Right atrium auricular region (tissue), 2 donors: Measurements from ENCODE around the gene MYH10. TPM values are rescaled to one million over a fixed set of nuclear protein-coding genes. Genes with fewer than 3 reads are reported as not detected.

Source experiments
- DNase-seq: peaks from one replicate; pipeline ENCODE4 v3.0.0-alpha.2; 2019; ENCODE audit warnings: low spot score
- H3K27ac ChIP-seq, 2 donors: fragments of 200-600 bp; sonication (generic); 1 replicate in 1 of 2; 2 replicates in 1 of 2; pipeline ENCODE4 v1.5.1; 2016 to 2019
- H3K27me3 ChIP-seq, 2 donors: fragments of 200-600 bp; sonication (generic); one replicate each; pipeline versions ENCODE4 v1.5.1 to v1.6.0; 2017 to 2019
- H3K36me3 ChIP-seq: fragments of 200-600 bp; sonication (generic); one replicate; pipeline ENCODE4 v1.5.1; 2016
- H3K4me1 ChIP-seq, 2 donors: fragments of 200-600 bp; sonication (generic); one replicate each; pipeline versions ENCODE4 v1.5.1 to v1.6.0; 2017 to 2019
- H3K4me3 ChIP-seq, 2 donors: fragments of 200-600 bp; sonication (generic); 1 replicate in 1 of 2; 2 replicates in 1 of 2; pipeline ENCODE4 v1.5.1; 2017 to 2019; ENCODE audit warnings: mild to moderate bottlenecking in 1 of 2, moderate library complexity in 1 of 2
- H3K9me3 ChIP-seq, 2 donors: fragments of 200-600 bp; sonication (generic); one replicate each; pipeline ENCODE4 v1.5.1; 2019
- total RNA-seq, 2 donors: library from RNA; depleted of rRNA; stranded (reverse); fragments of >200 nt; gene quantifications; one replicate each; pipeline ENCODE4 v1.1.0, GENCODE V29; 2016
- TF ChIP-seq, protein P1 (sequence below), 2 donors: fragments of 200-600 bp; sonication (generic); IDR thresholded peaks; one replicate each; pipeline ENCODE4 v1.5.1; 2019; ENCODE audit warnings: antibody characterized with exemption in 2 of 2

The MYH10 gene
- total RNA-seq, 2 donors from 2014 or later: 48.9 to 49.1 TPM

DNA sequence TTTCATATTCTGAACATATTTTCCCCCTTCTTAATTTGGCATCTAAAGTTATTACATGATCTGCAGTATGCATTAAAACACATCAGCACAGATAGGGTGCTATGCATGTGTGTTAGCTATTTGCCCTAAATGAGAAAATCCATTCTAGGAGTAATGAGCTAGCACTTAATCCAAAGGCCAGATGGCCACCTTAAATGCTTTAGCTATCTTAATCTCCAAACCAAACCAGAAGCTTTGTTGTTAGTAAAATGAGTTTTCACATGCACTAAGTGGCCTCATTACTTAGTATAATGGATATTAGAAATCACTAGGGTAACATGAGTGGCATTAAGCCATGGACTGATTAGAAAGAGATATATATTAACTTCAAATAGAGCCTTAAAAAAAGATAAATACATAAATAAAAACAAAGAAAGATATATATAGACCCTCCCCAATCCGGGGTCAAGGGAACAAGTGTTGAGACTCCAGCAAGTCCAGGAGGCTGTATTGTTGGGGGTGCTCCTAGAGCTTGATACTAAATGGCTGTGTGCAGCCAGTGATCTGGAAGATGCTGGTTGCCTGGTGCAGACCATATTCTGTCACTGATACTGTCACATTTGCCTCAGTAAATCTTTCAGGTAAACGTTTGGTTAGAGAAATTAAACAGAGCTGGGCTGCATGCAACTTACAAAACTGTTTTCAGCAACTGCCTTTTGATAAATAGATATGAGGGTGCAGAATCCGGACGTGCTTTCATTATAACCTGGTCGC lies 67.3 kb downstream of the MYH10 start:
- no peaks in the 10 kb centered on the region for H3K4me1 ChIP-seq
- H3K27me3 ChIP-seq: no peaks in the 10 kb centered on the region
- H3K9me3 ChIP-seq: no peaks in the 10 kb centered on the region
- TF ChIP-seq, protein P1, sequence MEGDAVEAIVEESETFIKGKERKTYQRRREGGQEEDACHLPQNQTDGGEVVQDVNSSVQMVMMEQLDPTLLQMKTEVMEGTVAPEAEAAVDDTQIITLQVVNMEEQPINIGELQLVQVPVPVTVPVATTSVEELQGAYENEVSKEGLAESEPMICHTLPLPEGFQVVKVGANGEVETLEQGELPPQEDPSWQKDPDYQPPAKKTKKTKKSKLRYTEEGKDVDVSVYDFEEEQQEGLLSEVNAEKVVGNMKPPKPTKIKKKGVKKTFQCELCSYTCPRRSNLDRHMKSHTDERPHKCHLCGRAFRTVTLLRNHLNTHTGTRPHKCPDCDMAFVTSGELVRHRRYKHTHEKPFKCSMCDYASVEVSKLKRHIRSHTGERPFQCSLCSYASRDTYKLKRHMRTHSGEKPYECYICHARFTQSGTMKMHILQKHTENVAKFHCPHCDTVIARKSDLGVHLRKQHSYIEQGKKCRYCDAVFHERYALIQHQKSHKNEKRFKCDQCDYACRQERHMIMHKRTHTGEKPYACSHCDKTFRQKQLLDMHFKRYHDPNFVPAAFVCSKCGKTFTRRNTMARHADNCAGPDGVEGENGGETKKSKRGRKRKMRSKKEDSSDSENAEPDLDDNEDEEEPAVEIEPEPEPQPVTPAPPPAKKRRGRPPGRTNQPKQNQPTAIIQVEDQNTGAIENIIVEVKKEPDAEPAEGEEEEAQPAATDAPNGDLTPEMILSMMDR (IDR thresholded peaks at IDR 0.05): no peak
- H3K27ac ChIP-seq: no peak overlapping the region
- DNase-seq: no peak
- H3K4me3 ChIP-seq: no peak overlapping the region
- H3K36me3 ChIP-seq: peaks cover 17% of the 10 kb centered on the region

DNA sequence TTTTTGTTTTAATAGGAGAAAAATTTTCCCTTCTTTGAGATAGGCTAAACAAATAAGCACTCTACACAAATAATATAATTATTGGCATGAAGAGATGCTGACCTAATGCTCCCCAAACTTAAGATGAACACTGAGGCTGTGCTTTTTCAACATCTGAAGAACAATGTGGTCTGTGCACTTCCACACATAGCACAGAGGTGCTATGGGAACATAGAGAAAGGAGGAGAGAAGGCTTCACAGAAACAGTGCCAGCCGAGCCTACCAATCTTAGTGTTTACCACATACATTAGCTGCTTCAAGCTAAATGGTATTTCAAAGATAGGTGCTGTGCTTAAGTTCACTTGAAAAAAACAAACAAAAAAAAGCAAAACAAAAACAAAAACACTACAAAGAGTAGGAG lies 72.4 kb downstream of the MYH10 start:
- Histone ChIP-seq H3K9me3 (no peaks in the 10 kb centered on the region), H3K4me3 (no peak overlapping the region), H3K27ac (no peak overlapping the region), H3K36me3 (peaks cover 4% of the 10 kb centered on the region), H3K27me3 (no peaks in the 10 kb centered on the region), H3K4me1 (no peaks in the 10 kb centered on the region)
- TF ChIP-seq, protein P1 (IDR thresholded peaks at IDR 0.05): no peak
- DNase-seq: no peak

- no peaks in the 10 kb centered on the region for H3K9me3 ChIP-seq
- peak overlapping the region in 1 of 2 donors; percentile 15 for H3K27ac ChIP-seq
- no peaks in the 10 kb centered on the region for H3K27me3 ChIP-seq
- no peak overlapping the region for H3K4me3 ChIP-seq
- H3K36me3 ChIP-seq: peaks cover 9% of the 10 kb centered on the region
- TF ChIP-seq, protein P1 (IDR thresholded peaks at IDR 0.05): no peak
- H3K4me1 ChIP-seq: no peaks in the 10 kb centered on the region
- DNase-seq: no peak
Measured at GRCh38 chr17:8557176-8557806, 73.2 kb downstream of the MYH10 start.

GRCh38 chr17:8556074-8556473 lies 74.5 kb downstream of the MYH10 start:
- no peak overlapping the region for H3K27ac ChIP-seq
- no peaks in the 10 kb centered on the region for H3K4me1 ChIP-seq
- TF ChIP-seq, protein P1 (IDR thresholded peaks at IDR 0.05): no peak
- no peak overlapping the region for H3K4me3 ChIP-seq
- no peak for DNase-seq
- no peaks in the 10 kb centered on the region for H3K9me3 ChIP-seq
- no peaks in the 10 kb centered on the region for H3K27me3 ChIP-seq
- peaks cover 14% of the 10 kb centered on the region for H3K36me3 ChIP-seq

GRCh38 chr17:8555062-8555461 lies 75.5 kb downstream of the MYH10 start:
- Histone ChIP-seq H3K4me3 (no peak overlapping the region), H3K27me3 (no peaks in the 10 kb centered on the region), H3K4me1 (no peaks in the 10 kb centered on the region), H3K9me3 (no peaks in the 10 kb centered on the region), H3K36me3 (peaks cover 14% of the 10 kb centered on the region), H3K27ac (no peak overlapping the region)
- no peak for DNase-seq
- TF ChIP-seq, protein P1 (IDR thresholded peaks at IDR 0.05): no peak
